ENCODE data around the gene S100A2.
"Not testable (repeated sequence)": the region's sequence is repeated elsewhere in the genome, so short reads cannot be mapped to it uniquely, and the experiment has no call there.

The S100A2 gene

GRCh38 chr1:153588033-153588432 is 22.4 kb upstream of the S100A2 start:
- not testable (repeated sequence) for DNase-seq

- DNase-seq = no peak
Observed at GRCh38 chr1:153587314-153587713, 21.7 kb upstream of the S100A2 start.

- DNase-seq = no peak
Observed at GRCh38 chr1:153586347-153586746, 20.7 kb upstream of the S100A2 start.

- no peak for DNase-seq
Observed at GRCh38 chr1:153585006-153585405, 19.4 kb upstream of the S100A2 start.

GRCh38 chr1:153583976-153584375 is 18.3 kb upstream of the S100A2 start:
- no peak for DNase-seq

- not testable (repeated sequence) for DNase-seq
Observed at GRCh38 chr1:153583514-153583913, 17.9 kb upstream of the S100A2 start.

- not testable (repeated sequence) for DNase-seq
Observed at GRCh38 chr1:153582836-153583235, 17.2 kb upstream of the S100A2 start.

GRCh38 chr1:153578936-153579335 is 13.3 kb upstream of the S100A2 start:
- DNase-seq = no peak

GRCh38 chr1:153578490-153578889 is 12.8 kb upstream of the S100A2 start:
- no peak for DNase-seq

- no peak for DNase-seq
Observed at GRCh38 chr1:153577624-153578051, 12.0 kb upstream of the S100A2 start.

- DNase-seq = no peak
Observed at GRCh38 chr1:153577138-153577537, 11.5 kb upstream of the S100A2 start.

- DNase-seq = not testable (repeated sequence)
Observed at GRCh38 chr1:153575497-153575896, 9.9 kb upstream of the S100A2 start.

GRCh38 chr1:153575081-153575491 is 9.4 kb upstream of the S100A2 start:
- DNase-seq = not testable (repeated sequence)

GRCh38 chr1:153573351-153573750 is 7.7 kb upstream of the S100A2 start:
- DNase-seq = no peak

- DNase-seq = peak; percentile 58
Observed at GRCh38 chr1:153572569-153573015, 6.9 kb upstream of the S100A2 start.

- DNase-seq = no peak
Observed at GRCh38 chr1:153571706-153572105, 6.1 kb upstream of the S100A2 start.

GRCh38 chr1:153570874-153571273 is 5.2 kb upstream of the S100A2 start:
- no peak for DNase-seq

- no peak for DNase-seq
Observed at GRCh38 chr1:153569465-153569864, 3.8 kb upstream of the S100A2 start.

- peak; percentile 84 for DNase-seq
Observed at GRCh38 chr1:153568367-153569099, 2.9 kb upstream of the S100A2 start.

GRCh38 chr1:153567621-153568366 is 2.1 kb upstream of the S100A2 start:
- DNase-seq = no peak

- DNase-seq = peak; percentile 80
Observed at GRCh38 chr1:153566414-153567371, 1.0 kb upstream of the S100A2 start.

- DNase-seq = no peak
Observed at GRCh38 chr1:153563991-153564390, 1.7 kb downstream of the S100A2 start.

GRCh38 chr1:153563483-153563901 is 2.2 kb downstream of the S100A2 start:
- DNase-seq = no peak

Measured in CD4-positive, alpha-beta T cell treated with Interleukin-10 for 1 hour (primary cell).